Body of pancreas (tissue), 4 donors: ENCODE results near the gene DOK5. TPM values are rescaled to one million over a fixed set of nuclear protein-coding genes. Genes with fewer than 3 reads are reported as not detected.

ENCODE experiments used
- ATAC-seq: fragments of 150-250 bp; one replicate; pipeline ENCODE4 v1.9.1; 2016
- DNase-seq, 4 donors: peaks; one replicate each; pipeline ENCODE4 v3.0.0-alpha.2; 2019
- H3K27ac ChIP-seq, 4 donors: fragments of 200-600 bp; sonication (generic); 1 replicate in 3 of 4; 2 replicates in 1 of 4; pipeline versions ENCODE4 v1.5.1 to v1.6.1; 2016 to 2019; ENCODE audit warnings: mild to moderate bottlenecking in 1 of 4, mixed read lengths in 1 of 4, moderate library complexity in 1 of 4
- H3K27me3 ChIP-seq, 2 donors: fragments of 200-600 bp; sonication (generic); one replicate each; pipeline ENCODE4 v1.6.0; 2016; ENCODE audit warnings: mild to moderate bottlenecking in 1 of 2
- H3K36me3 ChIP-seq, 2 donors: fragments of 200-600 bp; sonication (generic); replicated peaks in 1 of 2; 2 replicates each; pipeline ENCODE4 v1.5.1; 2016; ENCODE audit warnings: low read depth in 2 of 2; ENCODE audit not compliant: insufficient read depth in 1 of 2
- H3K4me1 ChIP-seq: fragments of 200-600 bp; sonication (generic); one replicate; pipeline ENCODE4 v1.6.0; 2016
- H3K4me3 ChIP-seq, 2 donors: fragments of 200-600 bp; sonication (generic); 1 replicate in 1 of 2; 2 replicates in 1 of 2; pipeline ENCODE4 v1.5.1; 2016 to 2019
- H3K9me3 ChIP-seq, 3 donors: fragments of 200-600 bp; sonication (generic); 1 replicate in 2 of 3; 2 replicates in 1 of 3; pipeline ENCODE4 v1.5.1; 2016
- POLR2A ChIP-seq, 3 donors: fragments of 450-650 bp; IDR thresholded peaks; one replicate each; pipeline ENCODE4 v1.6.1; 2016; ENCODE audit warnings: antibody characterized with exemption in 3 of 3, mild to moderate bottlenecking in 2 of 3
- WGBS, 2 donors: methylation state at CpG; one replicate each; pipeline ENCODE4 v1.1.5; 2017; 5-methylcytosine and 5-hydroxymethylcytosine counted together
- intact Hi-C: fragments of 100-400 bp; cut with DNase I; formaldehyde crosslinking; loops from one replicate; pipeline ENCODE4 v1.15.1; 2023
- total RNA-seq, 2 donors: library from RNA; depleted of rRNA; stranded (reverse); fragments of >200 nt; gene quantifications; one replicate each; pipeline ENCODE4 v1.1.0, GENCODE V29; 2016
- TF ChIP-seq, protein P1 (sequence below), 7 experiments: fragments of 450-650 bp in 4 of 7; fragments of 200-600 bp in 3 of 7; sonication (generic) in 3 of 7; IDR thresholded peaks; one replicate each; pipeline ENCODE4 v1.5.1; 2016 to 2019; ENCODE audit warnings: antibody characterized with exemption in 7 of 7

DOK5 gene
- total RNA-seq, 2 donors from 2014 or later: 1.3 TPM; not detected in 1

- ATAC-seq (no peak), DNase-seq (no peak)
- no peaks in the 10 kb centered on the region for H3K9me3 ChIP-seq
- no peaks in the 10 kb centered on the region for H3K27me3 ChIP-seq
- TF ChIP-seq POLR2A (IDR thresholded peaks at IDR 0.05): no peak
- TF ChIP-seq, protein P1, sequence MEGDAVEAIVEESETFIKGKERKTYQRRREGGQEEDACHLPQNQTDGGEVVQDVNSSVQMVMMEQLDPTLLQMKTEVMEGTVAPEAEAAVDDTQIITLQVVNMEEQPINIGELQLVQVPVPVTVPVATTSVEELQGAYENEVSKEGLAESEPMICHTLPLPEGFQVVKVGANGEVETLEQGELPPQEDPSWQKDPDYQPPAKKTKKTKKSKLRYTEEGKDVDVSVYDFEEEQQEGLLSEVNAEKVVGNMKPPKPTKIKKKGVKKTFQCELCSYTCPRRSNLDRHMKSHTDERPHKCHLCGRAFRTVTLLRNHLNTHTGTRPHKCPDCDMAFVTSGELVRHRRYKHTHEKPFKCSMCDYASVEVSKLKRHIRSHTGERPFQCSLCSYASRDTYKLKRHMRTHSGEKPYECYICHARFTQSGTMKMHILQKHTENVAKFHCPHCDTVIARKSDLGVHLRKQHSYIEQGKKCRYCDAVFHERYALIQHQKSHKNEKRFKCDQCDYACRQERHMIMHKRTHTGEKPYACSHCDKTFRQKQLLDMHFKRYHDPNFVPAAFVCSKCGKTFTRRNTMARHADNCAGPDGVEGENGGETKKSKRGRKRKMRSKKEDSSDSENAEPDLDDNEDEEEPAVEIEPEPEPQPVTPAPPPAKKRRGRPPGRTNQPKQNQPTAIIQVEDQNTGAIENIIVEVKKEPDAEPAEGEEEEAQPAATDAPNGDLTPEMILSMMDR (IDR thresholded peaks at IDR 0.05): no peak
- 77 to 79% methylated on average over 17 to 18 of the region's 18 CpGs for WGBS, 2 donors
- H3K4me3 ChIP-seq: no peak overlapping the region
- intact Hi-C loops: no loop called here
- H3K36me3 ChIP-seq: no peaks in the 10 kb centered on the region
- H3K4me1 ChIP-seq: peaks cover 13% of the 10 kb centered on the region
- no peak overlapping the region for H3K27ac ChIP-seq
These were observed 167.7 kb downstream of the DOK5 start for GRCh38 chr20:54642864-54643667.

- Histone ChIP-seq H3K4me1 (peaks cover 13% of the 10 kb centered on the region), H3K36me3 (no peaks in the 10 kb centered on the region), H3K9me3 (no peaks in the 10 kb centered on the region), H3K4me3 (no peak overlapping the region), H3K27me3 (no peaks in the 10 kb centered on the region), H3K27ac (no peak overlapping the region)
- intact Hi-C loops: no loop called here
- DNase-seq (peak in 1 of 4 donors; percentile 56), ATAC-seq (no peak)
- 68 to 80% methylated on average over 2 to 4 of the region's 4 CpGs for WGBS, 2 donors
- TF ChIP-seq, protein P1 (IDR thresholded peaks at IDR 0.05): no peak
- no peak for TF ChIP-seq POLR2A (IDR thresholded peaks at IDR 0.05)
These were observed 168.4 kb downstream of the DOK5 start for GRCh38 chr20:54643761-54644160.

DNA sequence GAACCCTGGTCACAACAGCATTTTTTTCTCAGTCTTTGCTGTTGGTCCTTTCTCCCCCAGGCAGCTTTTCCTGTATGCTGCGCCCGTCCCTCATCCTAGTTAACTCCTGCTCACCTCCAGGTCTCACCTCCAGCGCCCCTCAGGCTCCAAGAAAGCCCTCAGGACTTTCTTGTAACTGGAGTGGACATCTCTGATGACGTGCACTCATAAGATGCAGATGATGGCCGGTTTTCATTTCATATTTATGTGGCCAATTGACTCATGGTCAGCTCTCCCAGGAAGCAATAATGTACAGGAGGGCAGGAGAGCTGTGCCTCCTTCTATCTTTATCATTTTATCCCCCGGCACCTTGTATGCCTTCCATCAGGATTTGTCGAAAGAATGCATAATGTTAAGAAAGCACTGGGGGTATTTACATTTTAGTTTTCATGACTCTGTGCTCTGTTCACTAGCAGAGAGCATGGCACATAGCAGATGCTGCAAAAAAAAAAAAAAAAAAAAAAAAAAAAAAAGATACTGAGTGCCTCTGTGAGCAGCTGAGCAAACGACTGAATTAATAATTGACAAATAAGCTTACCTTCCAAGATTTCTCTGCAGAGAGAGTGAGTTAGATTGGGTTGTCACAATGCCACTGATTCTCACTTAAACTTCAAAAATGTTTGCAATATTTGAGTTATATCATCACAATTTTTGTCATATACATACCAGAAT, 170.2 kb downstream of the DOK5 start:
- intact Hi-C loops: loop anchor here (5.0 kb wide), 2 partner anchors 438 to 548 kb away; partner anchors contain the start of gene PFDN4
- ATAC-seq: peak; percentile 82
- TF ChIP-seq POLR2A (IDR thresholded peaks at IDR 0.05): no peak
- TF ChIP-seq, protein P1 (IDR thresholded peaks at IDR 0.05): no peak
- Histone ChIP-seq H3K27me3 (no peaks in the 10 kb centered on the region), H3K9me3 (no peaks in the 10 kb centered on the region), H3K36me3 (no peaks in the 10 kb centered on the region), H3K27ac (peak overlapping the region in 2 of 4 donors; percentile 43 to 49), H3K4me1 (peaks cover 18% of the 10 kb centered on the region), H3K4me3 (no peak overlapping the region)
- WGBS, 2 donors: 44% methylated on average over 8 of the region's 8 CpGs
- peak in 1 of 4 donors; percentile 23 for DNase-seq

- no peak overlapping the region for H3K4me3 ChIP-seq
- H3K36me3 ChIP-seq: no peaks in the 10 kb centered on the region
- DNase-seq: peak; percentile 31 to 54 (median 40)
- 23 to 43% methylated on average over 4 of the region's 4 CpGs for WGBS, 2 donors
- intact Hi-C loops: loop anchor here (5.0 kb wide), 2 partner anchors 439 to 549 kb away; partner anchors contain the start of gene PFDN4
- H3K4me1 ChIP-seq: peaks cover 18% of the 10 kb centered on the region
- TF ChIP-seq, protein P1 (IDR thresholded peaks at IDR 0.05): no peak
- TF ChIP-seq POLR2A (IDR thresholded peaks at IDR 0.05): no peak
- peak overlapping the region in 2 of 4 donors; percentile 43 to 49 for H3K27ac ChIP-seq
- H3K9me3 ChIP-seq: no peaks in the 10 kb centered on the region
- H3K27me3 ChIP-seq: no peaks in the 10 kb centered on the region
- ATAC-seq: peak; percentile 49
These were observed 170.7 kb downstream of the DOK5 start for GRCh38 chr20:54646156-54646517.
